Medulla oblongata (tissue), 1 donor: ENCODE measurements around the gene NFKBIZ.

Experiments used
- DNase-seq: peaks from one replicate; pipeline ENCODE4 v3.0.0-alpha.2; 2015; ENCODE audit errors: extremely low spot score

NFKBIZ gene

DNA sequence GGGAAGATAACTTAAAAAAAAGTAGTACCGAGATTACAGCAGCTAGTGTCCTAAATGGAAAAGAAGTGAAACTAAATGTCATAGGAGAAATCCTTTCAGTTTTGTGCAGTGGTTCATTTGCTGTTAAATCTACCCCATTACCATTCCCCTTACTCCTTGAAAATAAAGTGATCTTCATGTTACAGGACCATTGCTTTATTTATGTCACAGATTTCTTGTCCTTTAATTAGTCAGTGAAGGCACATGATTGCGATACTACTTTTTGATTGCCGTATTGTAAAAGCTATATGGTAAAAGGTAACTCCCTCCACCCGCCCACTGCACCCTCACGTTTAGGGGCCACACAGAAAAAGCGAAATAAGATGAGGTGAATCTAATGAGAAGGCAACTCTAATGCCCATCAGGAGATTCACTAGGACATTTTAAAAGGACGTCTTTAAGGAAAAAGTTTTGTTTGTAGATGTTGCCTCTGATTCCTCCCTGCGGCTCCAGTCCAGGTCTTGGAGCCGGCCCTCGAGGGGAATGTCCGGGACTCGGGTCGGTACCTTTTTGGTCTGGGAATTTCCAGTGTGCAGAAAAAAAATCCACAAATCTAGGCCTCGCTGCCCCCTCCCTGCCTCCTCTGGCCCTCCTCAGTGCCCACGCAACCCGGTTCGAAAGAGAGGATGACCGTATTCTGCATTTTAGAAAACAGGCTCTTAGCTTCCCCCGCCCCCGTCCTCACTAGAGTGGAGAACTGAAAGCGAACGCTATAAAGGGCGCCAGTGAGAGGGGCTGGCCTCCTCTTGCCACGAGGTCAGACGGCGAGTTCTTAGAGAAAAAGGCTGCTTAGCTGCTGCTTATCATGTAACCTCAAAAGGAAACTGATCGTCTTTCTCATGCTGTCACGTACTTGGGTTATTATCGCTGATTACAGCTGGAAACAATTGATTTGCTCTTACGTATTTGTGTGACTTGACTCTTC lies 21.8 kb upstream of the NFKBIZ start:
- peak; percentile 91 for DNase-seq

- DNase-seq, result no peak
Observed at GRCh38 chr3:101828276-101828675, 21.0 kb upstream of the NFKBIZ start.

- DNase-seq, result peak; percentile 78
Observed at GRCh38 chr3:101828691-101829436, 20.4 kb upstream of the NFKBIZ start.

DNA sequence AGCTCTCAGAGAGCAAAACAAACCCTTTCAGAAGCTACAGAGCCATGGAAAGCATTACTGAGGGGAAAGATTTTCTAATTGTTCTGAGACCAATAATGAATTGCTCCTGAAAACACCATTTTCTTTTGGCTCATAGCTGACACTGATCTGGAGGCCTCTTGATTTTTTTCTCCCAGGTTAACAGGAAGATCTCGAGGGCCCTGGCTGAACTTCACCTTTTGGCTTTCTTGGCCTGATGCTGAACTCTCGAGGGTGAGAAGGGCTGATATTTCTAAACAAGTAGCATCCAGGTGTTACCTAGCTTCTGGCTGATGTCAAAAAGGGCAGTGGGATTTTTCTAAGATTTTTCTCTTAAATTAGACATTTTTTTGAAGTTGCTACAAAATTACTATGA lies 19.9 kb upstream of the NFKBIZ start:
- DNase-seq, result no peak

GRCh38 chr3:101829874-101830273 lies 19.4 kb upstream of the NFKBIZ start:
- peak; percentile 30 for DNase-seq

DNA sequence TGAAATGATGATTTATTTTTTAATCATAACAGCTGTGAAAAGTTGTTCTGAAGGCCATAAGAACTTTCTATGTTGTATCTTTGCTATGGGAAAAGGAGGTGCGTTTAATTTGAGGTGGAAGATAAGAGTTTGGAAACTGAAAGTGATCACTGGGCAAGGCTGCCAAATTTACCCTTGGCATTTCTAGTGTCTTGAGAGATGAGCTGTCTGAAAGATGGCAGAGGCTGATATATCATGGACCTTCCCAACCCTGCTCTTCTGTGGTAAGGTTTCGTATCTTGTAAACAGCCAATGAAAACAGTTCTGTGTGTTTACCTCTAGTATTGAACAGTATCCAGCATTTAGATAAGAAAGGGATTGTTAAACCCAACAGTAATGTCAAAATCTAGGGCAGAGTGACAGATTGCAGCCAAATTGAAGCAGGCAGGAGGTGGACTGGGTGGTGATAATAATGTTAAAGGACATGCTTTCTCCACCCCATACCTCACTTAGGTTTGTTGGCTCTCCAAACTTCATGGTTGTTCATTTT lies 15.8 kb upstream of the NFKBIZ start:
- DNase-seq, result no peak

DNA sequence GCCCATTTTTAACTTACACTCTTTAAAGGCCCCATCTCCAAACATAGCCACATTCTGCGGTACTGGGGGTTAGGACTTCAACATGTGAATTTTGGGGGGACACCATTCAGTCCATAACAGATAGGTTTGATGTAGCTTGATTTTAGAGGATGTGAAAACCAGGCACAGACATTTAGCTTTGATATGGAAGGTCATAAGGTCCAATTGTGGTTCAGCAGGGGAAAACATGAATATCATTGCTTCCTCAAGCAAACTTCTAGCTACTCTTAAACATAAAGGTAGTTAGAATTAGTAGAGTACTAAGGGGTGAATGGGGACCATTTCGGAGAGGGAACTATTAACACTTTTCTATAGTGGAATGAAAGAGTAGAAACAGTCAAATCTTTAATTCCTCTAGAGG lies 13.6 kb upstream of the NFKBIZ start:
- DNase-seq, result no peak

DNA sequence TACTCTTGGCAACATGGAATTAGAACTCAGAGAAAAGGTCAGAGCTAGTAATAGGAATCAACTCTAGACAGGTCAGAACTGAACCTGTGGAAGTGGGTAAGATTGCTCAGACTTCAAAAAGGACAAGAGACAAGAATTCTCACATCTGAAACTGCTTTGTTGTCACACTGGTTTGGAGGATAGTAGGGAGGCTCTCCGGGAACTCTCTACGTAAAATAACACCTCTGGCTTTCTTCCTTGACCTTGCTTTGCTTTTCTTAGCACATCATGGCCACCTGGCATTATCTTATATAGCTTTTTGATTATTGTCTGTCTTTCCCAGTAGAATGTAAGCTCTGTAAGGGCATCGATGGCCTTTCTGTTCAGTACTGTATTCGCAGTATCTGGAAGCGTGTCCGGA lies 13.2 kb upstream of the NFKBIZ start:
- no peak for DNase-seq

- DNase-seq, result peak; percentile 53
Observed at GRCh38 chr3:101836652-101837598, 12.4 kb upstream of the NFKBIZ start.

- DNase-seq, result no peak
Observed at GRCh38 chr3:101838691-101839090, 10.6 kb upstream of the NFKBIZ start.

DNA sequence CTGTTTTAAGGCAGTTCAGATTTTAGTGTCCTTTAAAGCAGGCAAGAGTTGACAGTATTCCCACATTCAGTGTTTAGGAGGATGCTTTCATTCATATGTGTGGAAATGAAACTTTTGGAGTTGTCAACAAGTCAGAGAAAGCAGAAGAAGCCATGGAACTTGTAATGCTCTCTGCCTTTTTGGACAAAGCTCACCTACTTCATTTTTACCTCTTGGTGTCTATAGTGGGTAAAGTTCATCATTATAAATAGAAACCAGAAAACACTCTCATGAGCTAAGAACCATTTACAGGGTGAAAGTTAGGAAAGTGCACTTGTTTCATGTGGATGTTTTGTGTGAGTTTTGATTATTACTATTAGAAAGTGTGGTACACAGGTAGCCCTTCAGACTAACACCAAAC lies 9.2 kb upstream of the NFKBIZ start:
- DNase-seq, result no peak

DNA sequence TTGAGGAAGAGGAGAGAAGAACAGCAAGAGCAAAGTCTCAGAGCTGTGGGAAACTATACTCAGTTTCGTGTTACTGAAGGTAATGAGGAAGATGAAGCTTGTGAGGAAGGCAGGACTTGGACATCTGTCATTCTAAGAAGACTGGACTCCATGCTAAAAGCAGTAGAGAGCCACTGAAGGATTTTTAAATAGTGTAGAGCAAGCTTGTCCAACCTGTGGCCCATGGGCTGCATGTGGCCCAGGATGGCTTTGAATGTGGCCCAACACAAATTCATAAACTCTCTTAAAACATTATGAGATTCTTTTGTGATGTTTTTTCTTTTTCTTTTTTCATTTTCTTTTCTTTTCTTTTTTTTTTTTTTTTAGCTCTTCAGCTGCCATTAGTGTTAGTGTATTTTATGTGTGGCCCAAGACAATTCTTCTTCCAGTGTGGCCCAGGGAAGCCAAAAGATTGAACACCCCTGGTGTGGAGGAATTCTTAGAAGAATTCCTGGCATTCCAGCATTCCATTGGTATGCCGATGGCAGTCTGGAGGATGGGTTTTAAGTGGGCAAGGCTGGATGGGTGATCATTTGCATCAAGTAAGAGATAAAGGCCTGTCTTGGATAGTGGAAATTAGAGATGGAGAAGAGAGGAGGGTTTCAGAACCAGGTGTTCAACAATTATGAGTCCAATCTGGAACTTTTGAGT lies 6.9 kb upstream of the NFKBIZ start:
- no peak for DNase-seq

- no peak for DNase-seq
Observed at GRCh38 chr3:101842935-101843330, 6.4 kb upstream of the NFKBIZ start.

DNA sequence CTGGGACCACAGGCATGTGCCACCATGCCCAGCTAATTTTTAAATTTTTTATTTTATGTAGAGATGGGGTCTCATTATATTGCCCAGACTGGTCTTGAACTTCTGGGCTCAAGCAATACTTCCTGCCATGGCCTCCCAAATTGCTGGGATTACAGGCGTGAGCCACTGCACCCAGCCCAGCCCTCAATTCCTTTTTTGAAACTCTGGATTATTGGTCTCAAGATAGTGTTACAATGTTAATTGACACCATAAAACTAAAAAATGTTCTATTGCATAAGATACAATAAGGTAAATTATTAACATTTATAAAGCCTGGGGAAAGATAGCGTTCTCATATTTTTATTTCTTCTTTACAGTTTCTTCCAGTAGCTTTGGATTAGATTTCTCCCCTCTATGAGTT lies 3.9 kb upstream of the NFKBIZ start:
- no peak for DNase-seq

DNA sequence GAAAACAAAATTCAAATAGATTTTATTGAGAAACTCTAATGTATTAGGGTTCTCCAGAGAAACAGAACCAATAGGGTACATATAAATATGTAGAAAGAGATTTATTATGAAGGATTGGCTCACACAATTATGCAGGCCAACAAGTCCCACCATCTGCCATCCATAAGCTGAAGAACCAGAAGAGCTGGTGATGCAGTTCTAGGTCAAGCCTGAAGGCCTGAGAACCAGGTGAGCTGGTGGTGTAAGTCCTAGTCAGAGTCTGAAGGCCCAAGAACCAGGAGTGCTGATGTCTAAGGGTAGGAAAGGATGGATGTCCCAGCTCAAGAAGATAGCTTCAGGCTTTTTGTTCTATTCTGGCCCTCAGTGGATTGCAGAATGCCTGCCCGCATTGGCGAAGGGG lies 2.6 kb upstream of the NFKBIZ start:
- DNase-seq, result no peak

DNA sequence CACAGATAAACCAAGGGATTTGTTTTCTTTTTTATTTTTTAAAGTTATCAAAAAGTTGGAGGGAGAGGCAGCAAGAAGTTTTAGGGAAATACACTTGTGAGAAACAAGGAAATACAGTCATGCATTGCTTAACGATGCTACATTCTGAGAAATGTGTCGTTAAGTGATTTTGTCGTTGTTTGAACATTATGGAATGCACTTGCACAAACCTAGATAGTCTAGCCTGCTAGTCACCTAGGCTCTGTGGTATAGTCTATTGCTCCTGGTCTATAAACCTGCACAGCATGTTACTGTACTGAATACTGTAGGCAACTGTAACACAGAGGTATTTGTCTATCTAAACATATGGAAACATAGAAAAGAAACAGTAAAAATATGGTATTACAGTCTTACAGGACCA lies 2.0 kb upstream of the NFKBIZ start:
- DNase-seq, result no peak

DNA sequence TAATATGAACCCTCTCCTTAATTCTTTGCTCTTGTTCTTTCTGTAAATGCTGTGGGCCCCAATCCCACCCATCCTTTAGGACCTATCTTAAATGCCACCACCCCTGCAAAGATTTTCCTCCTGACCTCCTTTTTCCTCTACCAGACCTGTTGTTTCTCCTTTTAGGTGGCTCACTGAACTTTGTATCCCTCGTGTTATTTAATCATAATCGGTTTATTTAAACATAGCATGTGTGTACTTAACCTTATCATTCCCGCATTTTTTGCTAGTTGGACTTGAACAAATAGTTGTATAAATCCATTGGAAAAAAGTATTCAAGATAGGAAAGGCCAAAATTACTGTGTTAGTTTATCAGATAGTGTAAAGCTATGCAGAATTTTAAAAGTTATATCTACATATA lies 988 bp upstream of the NFKBIZ start:
- peak; percentile 23 for DNase-seq

DNA sequence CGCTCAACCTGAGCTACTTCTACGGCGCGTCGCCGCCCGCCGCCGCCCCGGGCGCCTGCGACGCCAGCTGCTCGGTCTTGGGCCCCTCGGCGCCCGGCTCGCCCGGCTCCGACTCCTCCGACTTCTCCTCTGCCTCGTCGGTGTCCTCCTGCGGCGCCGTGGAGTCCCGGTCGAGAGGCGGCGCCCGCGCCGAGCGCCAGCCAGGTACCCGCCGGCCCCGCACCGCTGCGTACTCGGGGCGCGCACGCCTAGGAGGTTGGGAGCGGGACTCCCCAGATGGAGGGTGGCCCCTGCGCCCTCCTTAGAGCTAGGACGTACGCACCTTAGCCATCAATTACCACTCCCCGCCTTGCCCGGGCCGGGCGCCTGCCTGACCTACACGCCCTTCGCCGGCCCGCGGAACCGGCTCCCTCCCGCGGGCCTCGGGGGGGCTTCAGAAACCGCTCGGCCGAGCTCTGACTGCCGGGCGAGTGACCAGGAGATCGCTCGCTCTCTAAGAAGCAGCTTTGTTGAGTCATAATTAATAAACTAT lies 466 bp downstream of the NFKBIZ start:
- peak; percentile 31 for DNase-seq

GRCh38 chr3:101850246-101851051 lies 1.1 kb downstream of the NFKBIZ start:
- DNase-seq, result peak; percentile 35
